CD4-positive, alpha-beta T cell treated with Interleukin-12 subunit alpha and Interleukin-12 subunit beta, for 1 hour (primary cell): ENCODE measurements around the gene COQ2.
"Not testable (repeated sequence)": the region's sequence is repeated elsewhere in the genome, so short reads cannot be mapped to it uniquely, and the experiment has no call there.

ENCODE experiments used
- DNase-seq: peaks from one replicate; pipeline ENCODE4 v3.0.0-alpha.2; 2020

The COQ2 gene, protein sequence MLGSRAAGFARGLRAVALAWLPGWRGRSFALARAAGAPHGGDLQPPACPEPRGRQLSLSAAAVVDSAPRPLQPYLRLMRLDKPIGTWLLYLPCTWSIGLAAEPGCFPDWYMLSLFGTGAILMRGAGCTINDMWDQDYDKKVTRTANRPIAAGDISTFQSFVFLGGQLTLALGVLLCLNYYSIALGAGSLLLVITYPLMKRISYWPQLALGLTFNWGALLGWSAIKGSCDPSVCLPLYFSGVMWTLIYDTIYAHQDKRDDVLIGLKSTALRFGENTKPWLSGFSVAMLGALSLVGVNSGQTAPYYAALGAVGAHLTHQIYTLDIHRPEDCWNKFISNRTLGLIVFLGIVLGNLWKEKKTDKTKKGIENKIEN

DNA sequence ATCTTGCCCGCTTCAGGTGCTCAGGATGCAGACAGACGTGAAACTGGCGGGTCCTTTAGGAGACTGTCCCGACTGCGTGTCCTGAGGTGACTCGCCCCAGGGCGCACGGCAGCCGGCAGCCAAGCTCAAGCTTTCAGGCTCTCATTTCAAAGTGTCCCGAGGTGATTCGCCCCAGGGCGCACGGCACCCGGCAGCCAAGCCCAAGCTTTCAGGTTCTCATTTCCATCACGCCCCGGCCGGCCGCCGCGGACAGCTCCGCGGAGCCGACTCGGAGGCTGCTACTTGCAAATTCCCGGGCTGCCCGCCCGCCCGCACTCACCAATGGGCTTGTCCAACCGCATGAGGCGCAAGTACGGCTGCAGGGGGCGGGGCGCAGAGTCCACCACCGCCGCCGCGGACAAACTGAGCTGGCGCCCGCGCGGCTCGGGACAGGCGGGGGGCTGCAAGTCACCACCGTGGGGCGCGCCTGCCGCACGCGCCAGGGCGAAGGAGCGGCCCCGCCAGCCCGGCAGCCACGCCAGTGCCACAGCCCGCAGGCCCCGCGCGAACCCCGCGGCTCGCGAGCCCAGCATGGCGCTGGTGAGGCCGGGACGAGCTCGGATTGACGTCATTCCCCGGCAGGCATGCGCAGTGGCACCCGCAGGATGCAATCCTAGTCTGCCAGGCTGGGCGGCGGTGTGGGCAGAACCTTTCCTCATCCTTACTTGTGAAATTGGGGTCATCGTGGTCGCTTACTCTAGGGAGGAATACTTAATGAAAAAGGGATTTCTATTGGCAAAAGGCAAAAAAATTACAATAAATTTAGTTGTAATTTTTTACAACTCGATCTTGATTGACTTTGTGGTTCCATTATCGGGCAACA, at the start of gene COQ2:
Gene COQ2, minus strand, starts transcription at position 606 of the 862 bp plus-strand sequence. Its CDS starts 34 bp downstream, at position 572.
- DNase-seq = peak; percentile 93

DNA sequence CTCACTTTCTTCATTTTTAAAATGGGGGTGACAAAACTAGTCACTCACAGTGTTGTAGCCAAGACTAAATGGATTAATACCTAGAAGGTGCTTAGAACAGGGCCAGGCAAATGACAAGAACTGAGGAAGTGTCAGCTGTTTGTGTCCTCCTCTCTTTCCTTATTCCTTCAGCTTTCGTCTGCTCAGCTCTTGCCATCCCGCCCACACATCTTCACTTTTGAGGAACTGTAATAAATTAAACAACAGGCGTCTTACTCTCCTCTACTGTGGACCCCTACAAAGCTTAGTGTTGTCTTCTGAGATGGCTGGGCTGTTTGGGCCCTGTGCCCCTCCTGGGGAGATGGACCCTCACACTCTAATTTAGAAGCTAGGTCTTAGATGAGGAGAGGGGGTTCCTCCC, 47.4 kb upstream of the COQ2 start:
- no peak for DNase-seq

DNA sequence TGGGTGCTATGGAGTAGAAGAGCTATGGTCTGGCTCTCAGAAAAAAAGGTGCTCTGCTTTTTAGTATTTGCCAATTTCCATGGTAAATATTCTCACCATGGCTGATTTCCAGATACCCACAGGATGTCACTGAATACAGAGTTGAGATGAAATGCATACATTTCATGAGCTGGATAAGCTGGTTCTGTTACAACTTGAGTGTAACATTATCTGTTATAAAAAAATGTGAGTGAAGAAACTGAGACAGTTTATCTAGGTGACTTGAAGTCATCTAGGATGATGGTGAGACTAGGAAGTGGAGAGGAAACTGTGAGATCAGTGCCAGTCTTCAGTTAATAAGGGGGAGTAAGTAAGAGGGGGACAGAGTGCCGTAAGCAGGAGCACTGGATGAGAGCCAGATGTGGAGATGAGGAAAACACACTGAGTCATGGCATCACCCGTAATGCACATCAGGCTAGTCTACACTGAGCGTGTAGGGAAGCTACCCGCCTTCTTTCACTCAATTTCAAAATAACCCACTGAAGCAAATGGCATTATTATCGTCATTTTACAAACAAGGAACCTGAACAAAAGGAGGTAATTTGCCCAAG, 45.0 kb upstream of the COQ2 start:
- no peak for DNase-seq

DNA sequence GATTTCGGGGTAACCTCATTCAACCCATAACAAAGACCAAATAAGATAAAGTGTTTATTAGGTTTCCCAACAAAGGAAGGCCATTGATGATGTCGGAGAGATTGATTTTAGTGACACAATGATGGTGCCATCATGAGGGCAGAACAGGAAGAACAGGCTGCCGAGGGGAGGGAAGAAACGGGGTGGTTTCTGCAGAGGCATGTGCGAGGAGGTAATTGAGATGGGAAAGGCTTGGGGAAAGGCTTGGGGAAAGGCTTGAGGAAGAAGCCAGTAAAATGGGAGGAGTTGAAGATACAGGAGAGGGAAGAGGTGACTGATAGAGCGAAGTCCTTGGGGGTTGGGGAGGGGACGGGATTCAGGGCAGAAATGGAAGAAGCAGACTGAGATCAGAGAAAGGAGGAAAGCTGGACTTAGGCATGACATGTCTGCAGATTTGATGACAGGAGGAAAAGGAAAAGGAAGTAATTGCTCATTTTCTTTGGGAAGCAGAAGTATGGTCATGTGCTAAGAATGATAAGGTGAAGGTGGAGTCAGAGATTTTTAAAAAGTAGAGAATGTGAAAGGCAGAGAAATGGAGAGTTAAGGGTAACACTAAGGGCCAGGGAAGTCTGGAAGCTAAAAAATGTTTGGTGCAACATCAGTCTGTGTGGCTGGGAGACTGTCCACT, 44.1 kb upstream of the COQ2 start:
- no peak for DNase-seq

DNA sequence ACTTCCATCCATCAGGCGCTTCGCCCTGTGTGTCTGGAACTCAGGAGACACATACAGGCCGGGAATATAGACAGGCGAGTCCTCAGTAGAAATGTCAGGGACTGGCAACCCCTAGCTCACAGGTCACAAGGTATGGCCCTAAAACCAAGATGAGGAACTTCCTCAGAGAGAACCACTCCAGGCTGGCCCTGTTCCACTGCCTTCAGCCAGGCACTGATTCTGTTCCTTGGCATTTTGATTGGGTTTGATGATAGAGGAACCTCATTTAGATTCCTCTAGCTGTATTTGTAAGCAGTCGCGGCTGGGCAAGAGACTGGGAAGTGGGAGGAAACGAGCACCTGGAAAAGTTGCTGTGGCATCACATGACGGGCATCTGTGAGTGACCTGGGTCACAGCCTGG, 41.9 kb upstream of the COQ2 start:
- no peak for DNase-seq

DNA sequence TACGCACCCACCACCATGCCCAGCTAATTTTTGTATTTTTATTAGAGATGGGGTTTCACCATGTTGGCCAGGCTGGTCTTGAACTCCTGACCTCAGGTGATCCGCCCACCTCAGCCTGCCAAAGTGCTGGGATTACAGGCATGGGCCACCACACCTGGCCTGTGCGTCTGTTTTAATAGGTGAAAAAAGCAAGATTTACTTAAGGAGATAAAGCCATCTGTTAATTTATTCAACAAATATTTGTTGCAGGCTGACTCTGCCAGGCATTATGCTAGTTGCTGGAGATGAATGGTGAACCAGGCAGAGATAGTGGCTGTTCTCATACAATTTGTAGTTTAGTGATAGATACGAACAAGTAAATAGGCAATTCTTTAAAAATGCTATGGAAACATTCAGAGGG, 40.7 kb upstream of the COQ2 start:
- DNase-seq = not testable (repeated sequence)

DNA sequence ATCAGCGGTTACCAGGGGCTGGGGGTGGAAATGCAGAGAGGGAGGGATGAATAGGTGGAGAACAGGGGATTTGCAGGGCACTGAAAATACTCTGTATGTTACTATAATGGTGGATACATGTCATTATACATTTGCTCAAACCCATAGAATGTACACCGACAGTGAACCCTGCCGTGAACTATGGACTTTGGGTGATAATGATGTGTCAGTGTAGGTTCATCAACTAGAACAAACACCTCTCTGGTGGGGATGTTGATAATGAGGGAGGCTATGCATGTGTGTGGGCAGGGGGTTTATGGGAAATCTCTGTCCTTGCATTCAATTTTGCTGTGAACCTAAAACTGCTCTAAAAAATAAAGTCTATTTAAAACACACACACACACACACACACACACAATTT, 38.5 kb upstream of the COQ2 start:
- DNase-seq = no peak

DNA sequence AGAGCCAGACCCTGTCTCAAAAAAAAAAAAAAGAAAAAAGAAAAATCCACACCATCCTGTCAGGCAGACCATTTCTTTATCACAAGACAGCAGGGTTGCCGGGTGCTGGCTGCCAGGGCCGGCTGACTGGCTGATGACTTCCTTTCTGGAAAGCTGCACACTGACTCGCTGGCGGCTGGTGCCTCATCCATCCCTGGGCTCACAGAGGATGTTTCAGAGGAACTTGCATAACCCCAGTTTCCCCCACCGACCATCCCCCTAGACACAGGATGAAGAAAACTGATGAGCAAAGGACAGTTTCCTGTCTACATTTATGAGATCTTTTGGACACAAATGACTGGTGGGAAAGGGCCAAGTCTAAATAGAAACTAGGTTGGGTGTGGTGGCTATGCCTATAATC, 36.0 kb upstream of the COQ2 start:
- no peak for DNase-seq

DNA sequence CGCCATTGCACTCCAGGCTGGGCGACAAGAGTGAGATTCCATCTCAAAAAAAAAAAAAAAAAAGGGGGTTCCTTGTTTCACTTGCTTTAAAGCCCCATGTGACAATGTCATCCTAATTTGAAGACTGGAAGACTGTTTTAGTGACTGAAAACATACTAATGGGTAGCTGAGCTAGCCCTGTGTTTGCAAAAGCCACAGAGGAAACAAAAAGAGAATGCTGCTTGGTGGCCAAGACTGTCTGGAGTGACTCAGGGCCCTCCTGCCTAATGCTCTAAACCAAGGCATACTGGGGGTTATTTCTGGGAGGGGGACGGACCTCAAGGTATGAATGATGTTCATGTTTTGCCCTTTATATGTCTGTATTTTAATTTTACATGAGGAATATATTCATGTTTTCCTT, 34.1 kb upstream of the COQ2 start:
- no peak for DNase-seq

DNA sequence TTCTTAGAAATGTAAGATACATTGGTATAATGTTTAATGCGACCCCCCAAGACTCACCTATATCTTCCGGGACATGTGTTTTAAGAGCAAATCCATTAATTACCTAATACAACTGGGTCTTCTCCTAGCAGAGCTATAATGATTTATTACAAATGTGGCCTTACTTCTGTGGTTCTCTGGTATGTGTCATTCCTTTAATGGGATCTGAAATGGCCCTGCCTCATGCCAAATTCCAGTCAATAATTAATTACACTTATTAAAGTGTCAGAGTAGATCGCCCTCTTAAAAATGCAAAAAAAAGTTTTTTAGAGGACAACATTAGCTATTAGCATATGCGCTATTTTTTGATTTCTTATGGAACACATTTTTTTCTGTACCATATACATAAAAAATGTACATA, 33.1 kb upstream of the COQ2 start:
- no peak for DNase-seq

DNA sequence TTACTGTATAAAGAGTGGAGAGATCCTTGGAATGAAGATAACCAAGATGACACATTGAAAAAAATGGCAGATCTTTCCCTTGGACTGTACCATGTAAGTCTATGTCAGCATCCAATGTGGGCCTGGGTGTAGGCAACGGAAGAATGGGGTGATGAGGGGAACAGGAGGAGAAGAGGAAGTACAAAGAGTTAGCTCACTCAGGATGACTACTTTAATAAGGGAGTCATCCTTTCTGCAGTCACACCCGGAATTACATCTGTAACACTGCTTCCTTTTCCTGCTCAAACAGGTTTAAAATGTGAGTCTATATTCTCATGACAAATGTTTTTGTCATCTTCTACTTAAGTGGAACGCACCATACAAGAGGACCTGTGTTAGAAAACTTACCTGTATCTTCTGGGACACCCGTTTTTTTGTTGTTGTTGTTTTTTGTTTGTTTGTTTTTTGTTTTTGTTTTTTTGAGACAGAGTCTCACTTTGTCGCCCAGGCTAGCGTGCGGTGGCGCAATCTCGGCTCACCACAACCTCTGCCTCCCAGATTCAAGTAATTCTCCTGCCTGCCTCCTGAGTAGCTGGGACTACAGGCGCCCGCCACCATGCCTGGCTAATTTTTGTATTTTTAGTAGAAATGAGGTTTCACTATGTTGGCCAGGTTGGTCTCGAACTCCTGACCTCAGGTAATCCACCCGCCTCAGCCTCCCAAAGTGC, 32.0 kb upstream of the COQ2 start:
- no peak for DNase-seq

DNA sequence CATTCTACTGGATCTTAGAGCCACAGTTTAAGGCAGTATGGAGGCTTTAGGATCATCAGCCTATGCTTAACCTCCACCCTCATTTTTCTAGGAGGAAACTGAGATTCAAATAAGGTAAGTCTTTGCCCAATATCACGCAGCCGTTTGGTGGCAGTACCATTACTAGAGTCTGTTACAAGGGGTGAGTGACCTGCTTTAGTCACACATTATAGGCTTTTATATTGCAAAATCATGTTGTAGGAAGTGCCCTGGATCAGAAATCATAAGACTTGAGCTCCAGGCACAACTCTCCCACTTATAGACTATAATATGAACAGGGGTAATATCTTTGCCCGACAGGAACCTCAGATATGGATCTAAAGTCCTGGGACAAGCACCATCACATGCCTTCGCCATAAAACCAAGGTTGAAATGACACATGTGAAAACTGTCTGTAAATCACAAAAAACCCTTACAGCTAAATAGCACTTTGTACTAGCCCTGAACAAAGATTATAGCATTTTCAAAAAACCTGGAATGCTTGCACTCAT, 30.8 kb upstream of the COQ2 start:
- no peak for DNase-seq

DNA sequence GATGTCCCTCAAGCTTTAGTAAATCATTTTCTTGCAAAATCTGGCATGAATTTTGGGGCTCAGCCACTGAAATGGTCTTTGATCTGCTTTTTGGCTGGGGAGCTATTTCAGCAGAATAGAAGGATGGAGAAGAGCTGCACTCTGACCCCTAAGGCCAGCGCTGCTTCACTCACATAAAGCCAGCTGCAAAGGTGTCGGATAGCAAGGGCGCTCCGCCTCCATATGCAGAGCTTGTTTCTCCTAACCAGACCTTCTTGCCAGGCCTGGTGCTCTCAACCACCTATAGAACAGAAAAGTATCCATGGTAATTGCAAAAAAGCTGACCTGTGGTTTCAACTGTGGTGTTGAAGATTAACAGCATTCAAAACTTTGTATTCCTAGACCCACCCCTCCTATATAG, 24.1 kb upstream of the COQ2 start:
- no peak for DNase-seq

DNA sequence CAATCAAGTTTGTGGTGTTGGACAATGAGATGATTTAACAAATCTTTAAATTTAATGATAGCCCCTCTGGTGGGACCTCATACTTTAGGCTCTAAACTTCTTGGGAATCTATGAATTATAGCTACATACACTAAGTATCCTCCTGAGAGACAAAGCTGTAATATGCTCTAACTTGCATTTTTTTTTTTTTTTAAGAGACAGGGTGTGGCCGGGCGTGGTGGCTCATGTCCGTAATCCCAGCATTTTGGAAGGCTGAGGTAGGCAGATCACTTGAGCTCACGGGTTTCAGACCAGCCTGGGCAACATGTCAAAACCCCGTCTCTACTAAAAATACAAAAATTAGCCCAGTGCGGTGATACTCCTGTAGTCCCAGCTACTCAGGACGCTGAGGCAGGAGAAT, 23.3 kb upstream of the COQ2 start:
- DNase-seq = no peak

DNA sequence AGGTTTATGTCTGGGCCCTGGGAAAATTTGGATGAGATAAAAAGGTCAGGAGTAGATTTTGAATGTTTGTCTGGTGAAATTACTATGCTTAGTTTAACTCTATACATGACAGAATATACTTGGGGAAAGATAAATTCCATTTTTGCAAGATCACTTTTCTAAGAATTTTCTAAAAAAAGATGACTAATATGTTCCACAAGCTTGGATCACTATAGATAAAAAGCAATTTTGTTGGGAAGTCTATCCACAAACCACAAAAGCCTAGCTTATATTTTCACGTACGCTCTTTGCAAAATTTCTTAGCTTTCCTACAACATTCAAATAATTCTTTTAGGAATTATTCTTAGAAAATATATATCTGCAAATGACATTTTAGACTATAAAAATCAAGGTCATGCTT, 20.6 kb upstream of the COQ2 start:
- no peak for DNase-seq

DNA sequence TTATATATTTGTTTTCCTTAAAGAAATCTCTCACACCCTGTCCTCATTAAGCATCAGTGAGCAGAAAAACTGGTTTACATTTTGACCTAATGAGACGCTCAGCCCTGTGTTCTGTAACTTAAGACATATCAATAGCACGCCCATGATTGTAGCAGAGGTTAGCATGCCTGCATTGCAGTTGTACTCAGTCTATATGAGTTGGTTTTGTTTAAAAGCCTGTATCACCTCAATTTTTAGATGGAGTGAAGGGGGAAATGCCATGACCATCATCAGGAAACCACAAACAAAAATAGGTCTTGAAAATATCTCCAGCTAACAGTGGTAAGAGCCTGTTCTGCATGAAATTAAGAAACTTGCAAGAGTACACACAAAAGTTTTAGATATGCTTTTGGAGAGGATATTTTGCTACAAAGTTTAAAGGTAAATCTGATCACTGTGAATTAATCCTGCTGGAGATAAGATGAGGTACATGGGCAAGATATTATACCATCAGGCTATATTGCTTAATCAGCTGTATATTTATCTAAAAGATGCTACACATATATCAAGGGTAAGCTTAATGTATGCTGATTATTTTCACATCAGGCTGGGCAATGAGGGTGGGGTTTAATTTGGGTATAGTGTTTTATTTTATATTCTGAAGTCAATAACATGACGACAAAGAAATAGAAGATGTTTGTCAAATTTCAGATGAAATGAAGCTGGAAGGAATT, 13.1 kb upstream of the COQ2 start:
- DNase-seq = peak; percentile 9

DNA sequence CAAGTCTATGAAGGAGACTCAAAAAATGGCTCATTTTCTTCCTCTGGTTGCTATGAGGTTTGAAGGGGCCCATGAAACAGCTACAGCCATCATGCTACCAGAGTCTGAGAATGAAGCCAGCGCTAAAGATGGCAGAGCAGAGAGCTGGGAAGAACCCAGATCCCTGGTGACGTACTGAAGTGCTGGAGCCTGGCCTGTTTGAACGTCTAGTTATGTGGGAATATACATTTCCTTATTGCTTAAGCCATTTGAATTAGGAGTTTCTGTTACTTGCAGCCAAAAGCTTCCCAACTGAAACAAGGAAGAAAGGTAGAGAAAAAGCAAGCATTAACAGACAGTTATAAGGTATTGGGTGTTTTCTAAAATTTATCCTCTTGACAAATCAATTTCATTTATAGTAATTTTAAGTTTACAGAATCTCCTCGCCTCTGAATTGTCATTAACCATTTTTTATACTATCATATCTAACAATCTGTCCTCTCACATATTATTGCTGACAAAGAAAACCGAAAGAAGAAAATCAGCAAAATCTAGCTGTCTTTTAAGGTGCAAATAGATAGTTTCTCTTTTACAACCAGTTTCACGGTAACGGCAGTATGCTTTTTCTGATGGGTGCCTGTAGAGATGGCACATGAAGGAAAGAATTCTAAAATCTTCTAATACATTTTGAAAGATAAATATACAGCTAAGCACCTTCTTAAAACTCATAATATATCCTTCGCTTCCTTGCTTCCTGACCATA, 8.9 kb upstream of the COQ2 start:
- DNase-seq = no peak

DNA sequence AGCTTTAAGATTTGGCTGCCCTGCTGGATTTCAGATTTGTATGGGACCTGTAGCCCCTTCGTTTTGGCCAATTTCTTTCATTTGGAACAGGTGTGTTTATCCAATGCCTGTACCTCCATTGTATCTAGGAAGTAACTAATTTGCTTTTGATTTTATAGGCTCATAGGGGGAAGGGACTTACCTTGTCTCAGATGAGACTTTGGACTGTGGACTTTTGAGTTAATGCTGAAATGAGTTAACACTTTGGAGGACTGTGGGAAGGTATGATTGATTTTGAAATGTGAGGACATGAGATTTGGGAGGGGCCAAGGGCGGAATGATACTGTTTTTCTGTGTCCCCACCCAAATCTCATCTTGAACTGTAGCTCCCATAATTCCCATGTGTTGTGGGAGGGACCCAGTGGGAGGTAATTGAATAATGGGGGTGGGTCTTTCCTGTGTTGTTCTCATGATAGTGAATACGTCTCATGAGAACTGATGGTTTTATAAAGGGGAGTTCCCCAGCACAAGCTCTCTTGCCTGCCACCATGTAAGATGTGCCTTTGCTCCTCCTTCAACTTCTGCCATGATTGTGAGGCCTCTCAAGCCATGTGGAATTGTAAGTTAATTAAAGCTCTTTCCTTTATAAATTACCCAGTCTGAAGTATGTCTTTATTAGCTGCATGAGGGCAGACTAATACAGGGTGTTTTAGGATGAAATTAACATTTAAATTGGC, 5.6 kb upstream of the COQ2 start:
- DNase-seq = not testable (repeated sequence)

DNA sequence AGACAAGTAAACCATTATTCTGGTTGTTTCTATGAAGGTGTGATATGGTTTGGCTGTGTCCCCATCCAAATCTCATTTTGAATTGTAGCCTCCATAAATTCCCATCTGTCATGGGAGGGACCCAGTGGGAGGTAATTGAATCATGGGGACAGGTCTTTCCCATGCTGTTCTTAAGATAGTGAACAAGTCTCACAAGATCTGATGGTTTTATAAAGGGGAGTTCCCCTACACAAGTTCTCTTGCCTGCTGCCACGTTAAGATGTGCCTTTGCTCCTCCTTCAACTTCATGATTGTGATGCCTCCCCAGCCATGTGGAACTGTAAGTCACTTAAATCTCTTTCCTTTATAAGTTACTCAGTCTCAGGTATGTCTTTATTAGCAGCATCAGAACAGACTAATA, 3.8 kb upstream of the COQ2 start:
- DNase-seq = not testable (repeated sequence)

DNA sequence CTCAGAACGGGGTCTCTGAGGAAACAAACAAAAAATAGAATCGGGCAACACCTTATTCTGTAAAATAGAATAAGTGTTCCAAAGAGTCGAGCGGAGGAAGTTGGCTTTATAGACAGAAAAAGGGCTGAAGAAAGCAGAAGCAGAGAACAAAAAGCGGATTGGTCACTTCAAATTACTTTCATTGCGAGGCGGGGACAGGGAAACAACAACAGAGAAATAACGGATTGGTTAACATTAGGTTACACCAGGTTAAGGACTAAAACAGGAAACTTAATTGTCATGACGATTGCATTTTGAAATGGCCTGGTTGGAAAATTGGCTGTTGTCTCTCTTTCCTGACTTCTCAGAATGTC, 433 bp upstream of the COQ2 start:
- DNase-seq = peak; percentile 60
